A673 (cell line): ENCODE data around the gene B4GALNT4. TPM values are rescaled to one million over a fixed set of nuclear protein-coding genes. Genes with fewer than 3 reads are reported as not detected.

ENCODE experiments used
- BruUV-seq: library from RNA; stranded (reverse); fragments of 400-500 nt; replicated peaks from 2 replicates; lab custom pipeline; 2021; lab: Mats Ljungman, UMichigan
- CTCF ChIA-PET: fragments of 300-600 bp; sonication (Branson Sonifier 250); formaldehyde crosslinking; loops from one replicate; lab custom pipeline; 2022; ENCODE audit warnings: antibody characterized with exemption; lab: Charles Lee
- POLR2A ChIA-PET: fragments of 300-600 bp; sonication (Branson Sonifier 250); formaldehyde crosslinking; loops from one replicate; lab custom pipeline; 2022; ENCODE audit warnings: antibody characterized with exemption; ENCODE audit not compliant: low non-redundant PET; lab: Charles Lee
- DNase-seq: peaks from one replicate; pipeline ENCODE4 v3.0.0-alpha.2; 2015; ENCODE audit warnings: low spot score
- H3K27ac ChIP-seq: fragments of 200-600 bp; sonication (generic); 2 replicates; pipeline ENCODE4 v1.5.1; 2016; ENCODE audit warnings: mixed run types, low read depth, mild to moderate bottlenecking, mixed read lengths, antibody characterized with exemption, low read length; ENCODE audit not compliant: poor library complexity, severe bottlenecking
- H3K27me3 ChIP-seq: fragments of 200-600 bp; sonication (generic); replicated peaks from 2 replicates; pipeline ENCODE4 v1.6.1; 2017; ENCODE audit warnings: mixed run types, low read depth, mild to moderate bottlenecking, mixed read lengths, antibody characterized with exemption, low read length; ENCODE audit not compliant: insufficient read depth, poor library complexity
- H3K36me3 ChIP-seq: fragments of 200-600 bp; sonication (generic); 2 replicates; pipeline ENCODE4 v1.6.1; 2016; ENCODE audit warnings: mixed run types, mild to moderate bottlenecking, mixed read lengths, antibody characterized with exemption, low read length; ENCODE audit not compliant: insufficient read depth, poor library complexity, severe bottlenecking
- H3K4me1 ChIP-seq: fragments of 200-600 bp; sonication (generic); 2 replicates; pipeline ENCODE4 v1.6.1; 2017; ENCODE audit warnings: mixed run types, mild to moderate bottlenecking, mixed read lengths, antibody characterized with exemption, low read length; ENCODE audit not compliant: insufficient read depth, poor library complexity, severe bottlenecking
- H3K4me3 ChIP-seq: fragments of 200-600 bp; sonication (generic); 2 replicates; pipeline ENCODE4 v1.5.1; 2016; ENCODE audit warnings: low read depth, mixed run types, mild to moderate bottlenecking, mixed read lengths, low read length; ENCODE audit not compliant: poor library complexity, severe bottlenecking
- H3K9me3 ChIP-seq: fragments of 200-600 bp; sonication (generic); 2 replicates; pipeline ENCODE4 v1.6.1; 2016; ENCODE audit warnings: mixed run types, low read depth, mild to moderate bottlenecking, mixed read lengths, antibody characterized with exemption, low read length; ENCODE audit not compliant: poor library complexity, severe bottlenecking
- EZH2 ChIP-seq: fragments of 200-600 bp; sonication (generic); IDR thresholded peaks from 2 replicates; pipeline ENCODE4 v1.6.1; 2017; ENCODE audit warnings: borderline replicate concordance, low read depth, mild to moderate bottlenecking, mixed read lengths, antibody characterized with exemption, low read length; ENCODE audit not compliant: poor library complexity, severe bottlenecking
- intact Hi-C: fragments of 100-400 bp; cut with micrococcal nuclease; formaldehyde crosslinking; loops from one replicate; pipeline ENCODE4 v1.10.0; 2022; ENCODE audit not compliant: unreplicated experiment
- total RNA-seq: library from RNA; stranded (reverse); gene quantifications from 2 replicates; pipeline ENCODE4 v1.2.3, GENCODE V29; 2021
- TF ChIP-seq, protein P1 (sequence below): fragments of 300-800, 200-600 bp; sonication (generic); conservative IDR thresholded peaks from 2 replicates; pipeline ENCODE4 v1.5.1; 2017; ENCODE audit warnings: low read depth, mild to moderate bottlenecking, antibody characterized with exemption, low read length, moderate library complexity, mixed read lengths

Gene B4GALNT4
- total RNA-seq, 1 experiment from 2014 or later, result 19.0 TPM

DNA sequence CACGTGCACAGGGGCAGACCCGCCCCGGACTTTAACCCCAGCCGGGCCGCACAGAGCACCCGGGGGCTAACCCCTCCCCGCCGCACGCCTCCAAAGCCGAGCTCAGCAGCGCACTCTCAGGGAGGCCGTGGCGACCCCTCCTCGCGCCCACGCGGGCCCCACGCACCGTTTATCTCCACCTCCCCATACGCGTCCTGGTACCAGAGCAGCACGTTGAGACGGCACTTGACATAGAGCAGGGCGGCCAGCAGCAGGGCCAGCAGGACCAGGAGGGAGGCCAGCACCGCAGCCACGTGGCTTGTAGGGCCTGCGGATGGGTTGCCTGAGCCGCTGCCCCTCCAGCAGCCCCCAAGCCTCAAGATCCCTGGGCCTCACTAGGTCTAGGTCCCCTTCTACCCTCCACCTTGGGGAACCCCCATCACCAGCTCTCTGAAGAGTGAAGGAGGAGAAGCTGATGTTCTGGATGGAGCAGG is 38.4 kb downstream of the B4GALNT4 start:
- no peaks in the 10 kb centered on the region for H3K9me3 ChIP-seq
- no peak overlapping the region for H3K4me3 ChIP-seq
- intact Hi-C loops, result no loop called here
- peaks cover 7% of the 10 kb centered on the region for H3K4me1 ChIP-seq
- TF ChIP-seq, protein P1, sequence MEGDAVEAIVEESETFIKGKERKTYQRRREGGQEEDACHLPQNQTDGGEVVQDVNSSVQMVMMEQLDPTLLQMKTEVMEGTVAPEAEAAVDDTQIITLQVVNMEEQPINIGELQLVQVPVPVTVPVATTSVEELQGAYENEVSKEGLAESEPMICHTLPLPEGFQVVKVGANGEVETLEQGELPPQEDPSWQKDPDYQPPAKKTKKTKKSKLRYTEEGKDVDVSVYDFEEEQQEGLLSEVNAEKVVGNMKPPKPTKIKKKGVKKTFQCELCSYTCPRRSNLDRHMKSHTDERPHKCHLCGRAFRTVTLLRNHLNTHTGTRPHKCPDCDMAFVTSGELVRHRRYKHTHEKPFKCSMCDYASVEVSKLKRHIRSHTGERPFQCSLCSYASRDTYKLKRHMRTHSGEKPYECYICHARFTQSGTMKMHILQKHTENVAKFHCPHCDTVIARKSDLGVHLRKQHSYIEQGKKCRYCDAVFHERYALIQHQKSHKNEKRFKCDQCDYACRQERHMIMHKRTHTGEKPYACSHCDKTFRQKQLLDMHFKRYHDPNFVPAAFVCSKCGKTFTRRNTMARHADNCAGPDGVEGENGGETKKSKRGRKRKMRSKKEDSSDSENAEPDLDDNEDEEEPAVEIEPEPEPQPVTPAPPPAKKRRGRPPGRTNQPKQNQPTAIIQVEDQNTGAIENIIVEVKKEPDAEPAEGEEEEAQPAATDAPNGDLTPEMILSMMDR, result no peak
- no peak for TF ChIP-seq EZH2
- POLR2A ChIA-PET, result interaction anchor here (0.8 to 1.1 kb wide), 2 partner anchors 45 to 99 kb away, joined by 4 to 6 read pairs; partner anchors contain the start of gene RNH1
- DNase-seq, result no peak
- H3K36me3 ChIP-seq, result no peaks in the 10 kb centered on the region
- CTCF ChIA-PET, result interaction anchor here (0.6 to 1.0 kb wide), 3 partner anchors 42 to 62 kb away, joined by 3 to 5 read pairs (median 4); partner anchors contain the start of gene PTDSS2
- no peaks in the 10 kb centered on the region for H3K27me3 ChIP-seq
- BruUV-seq, result no TSS peak
- no peak overlapping the region for H3K27ac ChIP-seq

DNA sequence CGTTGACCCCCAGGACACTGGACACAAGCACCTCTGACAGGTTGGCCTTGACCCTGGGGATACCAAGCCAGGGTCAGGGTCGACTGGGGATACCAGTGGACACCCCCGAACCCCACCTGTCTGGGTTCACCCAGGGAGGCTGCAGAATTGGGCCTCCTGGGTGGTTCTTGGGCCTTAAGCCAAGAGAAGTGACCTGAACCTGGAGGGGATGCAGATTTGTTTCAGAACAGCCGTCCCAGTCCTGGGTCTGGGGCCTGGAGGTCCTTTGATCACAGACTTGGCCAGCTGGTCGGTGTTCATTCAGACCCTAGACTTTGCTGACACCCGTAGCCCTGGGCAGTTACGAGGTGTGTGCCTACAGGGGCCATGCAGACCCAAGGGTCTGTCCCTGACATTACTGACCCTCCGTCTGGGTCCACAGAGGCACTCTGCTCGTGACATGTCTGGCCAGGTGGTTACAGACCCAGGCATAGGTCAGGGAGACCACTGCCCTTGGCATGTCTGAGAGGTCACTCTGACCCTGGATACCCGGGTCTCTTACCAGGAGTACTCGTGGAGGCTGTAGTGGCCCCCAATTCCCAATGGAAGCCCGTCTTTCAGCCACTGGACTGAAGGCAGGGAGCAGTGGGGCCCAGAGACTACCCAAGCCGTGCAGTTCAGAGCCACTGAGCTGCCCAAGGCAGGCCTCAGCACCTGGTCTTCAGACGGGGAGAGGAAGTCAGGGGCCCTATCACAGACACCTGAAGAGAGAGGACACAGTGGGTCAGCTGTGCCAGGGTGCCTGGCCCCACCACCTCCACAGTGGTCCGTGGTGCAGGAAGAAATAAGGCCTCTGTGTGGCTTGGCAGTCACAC is 39.1 kb downstream of the B4GALNT4 start:
- intact Hi-C loops, result no loop called here
- no peak overlapping the region for H3K27ac ChIP-seq
- POLR2A ChIA-PET, result no interaction called here

DNA sequence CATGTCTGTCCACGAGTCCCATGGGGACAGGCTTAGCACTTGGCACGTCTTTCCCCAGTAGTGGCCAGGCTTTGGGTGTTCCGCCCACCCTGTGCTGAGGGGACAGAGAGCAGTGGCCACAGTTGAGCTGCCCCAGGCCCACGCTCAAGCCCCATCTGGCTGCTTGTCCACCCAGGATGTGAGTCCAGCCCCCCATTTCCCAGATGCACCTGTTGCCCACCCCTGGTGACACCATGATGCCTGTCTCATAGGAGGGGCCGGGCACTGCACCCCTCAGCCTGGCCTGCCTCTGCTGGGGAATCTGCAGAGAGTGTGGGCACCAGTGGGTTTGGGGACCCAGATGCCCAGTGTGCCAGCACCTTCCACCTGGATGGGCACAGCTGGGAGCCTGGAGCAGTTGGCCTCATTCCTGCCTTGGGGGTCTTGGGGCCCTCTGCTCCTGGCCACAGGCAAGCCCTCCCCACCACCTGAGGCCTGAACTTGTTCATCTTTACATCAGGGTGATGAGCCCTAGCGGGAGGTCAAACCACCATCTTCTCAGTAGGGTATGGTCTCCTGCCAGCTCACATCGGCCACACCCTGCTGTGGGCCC is 39.8 kb downstream of the B4GALNT4 start:
- TF ChIP-seq EZH2, result no peak
- TF ChIP-seq, protein P1, result no peak
- H3K27me3 ChIP-seq, result no peaks in the 10 kb centered on the region
- H3K9me3 ChIP-seq, result no peaks in the 10 kb centered on the region
- no peaks in the 10 kb centered on the region for H3K36me3 ChIP-seq
- ChIA-PET CTCF (no interaction called here), POLR2A (no interaction called here)
- no peak overlapping the region for H3K27ac ChIP-seq
- H3K4me1 ChIP-seq, result peaks cover 7% of the 10 kb centered on the region
- intact Hi-C loops, result no loop called here
- H3K4me3 ChIP-seq, result no peak overlapping the region
- no TSS peak for BruUV-seq
- DNase-seq, result no peak

More for the DNA sequence above, 39.1 kb downstream of the B4GALNT4 start:
- no TSS peak for BruUV-seq
- Histone ChIP-seq H3K9me3 (no peaks in the 10 kb centered on the region), H3K4me1 (peaks cover 7% of the 10 kb centered on the region), H3K27me3 (no peaks in the 10 kb centered on the region), H3K4me3 (no peak overlapping the region), H3K36me3 (no peaks in the 10 kb centered on the region)
- DNase-seq, result no peak
- CTCF ChIA-PET, result no interaction called here
- no peak for TF ChIP-seq EZH2
- TF ChIP-seq, protein P1, result no peak
